K562 (cell line): ENCODE results near the gene PSMB11. TPM values are rescaled to one million over a fixed set of nuclear protein-coding genes. Genes with fewer than 3 reads are reported as not detected.

ENCODE experiments used
- ADNP ChIP-seq: fragments of 200-800 bp; sonication (Bioruptor generic); IDR thresholded peaks from 2 replicates; pipeline ENCODE4 v1.6.1; 2016; ENCODE audit warnings: missing genetic modification characterization, missing compliant biosample characterization
- ARID2 ChIP-seq: fragments of 450-650 bp; IDR thresholded peaks from 2 replicates; pipeline ENCODE4 v1.6.1; 2017; ENCODE audit warnings: antibody characterized with exemption, mild to moderate bottlenecking
- ARNT ChIP-seq, 2 experiments: fragments of 450-650 bp; IDR thresholded peaks; 2 replicates each; pipeline ENCODE4 v1.6.1; 2016; ENCODE audit warnings: mild to moderate bottlenecking in 1 of 2
- CTCF ChIP-seq, 3 experiments: IDR thresholded peaks in 2 of 3; conservative IDR thresholded peaks in 1 of 3; 2 replicates each; pipeline ENCODE4 v1.5.1; 2011 to 2012; ENCODE audit warnings: low read length in 3 of 3, mild to moderate bottlenecking in 3 of 3, control low read depth in 2 of 3, improper control_type of control experiment in 1 of 3, inconsistent platforms in 1 of 3, low read depth in 1 of 3, mixed read lengths in 1 of 3, moderate library complexity in 1 of 3; ENCODE audit not compliant: insufficient read depth in 2 of 3
- HDAC8 ChIP-seq: fragments of 450-650 bp; IDR thresholded peaks from 2 replicates; pipeline ENCODE4 v1.6.1; 2016; ENCODE audit warnings: mild to moderate bottlenecking, missing genetic modification characterization, moderate library complexity, missing compliant biosample characterization
- ILF3 ChIP-seq: fragments of 450-650 bp; IDR thresholded peaks from 2 replicates; pipeline ENCODE4 v1.6.1; 2018; ENCODE audit warnings: antibody characterized with exemption, mild to moderate bottlenecking, moderate library complexity, borderline replicate concordance
- LEF1 ChIP-seq: fragments of 450-650 bp; IDR thresholded peaks from 2 replicates; pipeline ENCODE4 v1.6.1; 2016; ENCODE audit warnings: mild to moderate bottlenecking
- MCM3 ChIP-seq: fragments of 450-650 bp; IDR thresholded peaks from 2 replicates; pipeline ENCODE4 v1.6.1; 2016
- NCOA2 ChIP-seq, 2 experiments: fragments of 450-650 bp; IDR thresholded peaks; 2 replicates each; pipeline ENCODE4 v1.6.1; 2018; ENCODE audit warnings: mild to moderate bottlenecking in 2 of 2, moderate library complexity in 1 of 2; ENCODE audit not compliant: partially characterized antibody in 2 of 2
- RCOR1 ChIP-seq, 2 experiments: IDR thresholded peaks; 2 replicates each; pipeline ENCODE4 v1.6.1; 2012; ENCODE audit warnings: low read depth in 2 of 2, low read length in 2 of 2, borderline replicate concordance in 1 of 2, improper control_type of control experiment in 1 of 2
- SP1 ChIP-seq: sonication (generic); formaldehyde crosslinking; IDR thresholded peaks from 2 replicates; pipeline ENCODE4 v1.8.1; 2022; ENCODE audit warnings: mild to moderate bottlenecking, missing genetic modification reagents
- SPI1 ChIP-seq: IDR thresholded peaks from 2 replicates; pipeline ENCODE4 v1.6.1; 2011; ENCODE audit warnings: low read depth, low read length, control low read depth, borderline replicate concordance
- ZHX1 ChIP-seq: fragments of 150-350 bp; conservative IDR thresholded peaks from 2 replicates; pipeline ENCODE4 v1.6.1; 2014; ENCODE audit warnings: low read length
- ZNF140 ChIP-seq: fragments of 250-450 bp; sonication (Bioruptor Pico); IDR thresholded peaks from 2 replicates; pipeline ENCODE4 v1.8.0; 2021; ENCODE audit warnings: moderate library complexity, mild to moderate bottlenecking, inconsistent platforms
- ZNF561 ChIP-seq: fragments of 450-650 bp; formaldehyde crosslinking; conservative IDR thresholded peaks from 2 replicates; pipeline ENCODE4 v1.4.0; 2020; ENCODE audit warnings: mild to moderate bottlenecking, moderate library complexity
- ZNF592 ChIP-seq: fragments of 450-650 bp; IDR thresholded peaks from 2 replicates; pipeline ENCODE4 v1.6.1; 2017; ENCODE audit warnings: antibody characterized with exemption, mild to moderate bottlenecking
- polyA plus RNA-seq, 8 experiments: library from polyadenylated mRNA; depleted of rRNA in 4 of 8; stranded (reverse) in 5 of 8; unstranded in 3 of 8; fragments of >200 nt; fragmentation: Nextera tagmentation in 2 of 8; fragmentation: Illumina TruSeq in 1 of 8; extraction: Ambion mirVana in 2 of 8; extraction: Trizol in 1 of 8; gene quantifications; 2 replicates each; pipeline versions ENCODE4 v1.2.1 to v1.2.3, GENCODE V29; 2011 to 2014; ENCODE audit warnings: inconsistent platforms in 1 of 8, missing spikeins in 1 of 8
- total RNA-seq, 7 experiments: library from RNA; depleted of rRNA in 6 of 7; stranded (reverse); fragments of >200 nt in 6 of 7; fragmentation: Illumina TruSeq in 2 of 7; extraction: Trizol in 2 of 7; gene quantifications; 2 replicates each; pipeline versions ENCODE4 v1.2.1 to v1.2.3, GENCODE V29; 2011 to 2021; ENCODE audit warnings: low replicate concordance in 1 of 7
- TF ChIP-seq, protein P1 (sequence below): fragments of 250-450 bp; sonication (Bioruptor Pico); IDR thresholded peaks from 2 replicates; pipeline ENCODE4 v1.8.0; 2021; ENCODE audit warnings: moderate library complexity, mild to moderate bottlenecking, inconsistent platforms
- TF ChIP-seq, protein P2 (sequence below): sonication (generic); formaldehyde crosslinking; IDR thresholded peaks from 2 replicates; pipeline ENCODE4 v1.5.0; 2020; ENCODE audit warnings: missing genetic modification reagents

PSMB11 gene
- total and polyA plus RNA-seq, 9 of the 15 experiments (the other 6 are each of a cell fraction or from before 2014, with no cell fraction given), result not detected

- TF ChIP-seq RCOR1 (IDR thresholded peaks at IDR 0.05; ENCODE audit: borderline replicate concordance in 1 of 2, low read depth in 2 of 2, low read length in 2 of 2) (peak in 1 of 2 experiments; percentile 72; a peak in 1 of 4 replicates), LEF1 (no peak), ARID2 (peak; percentile 62; the same call in 1 of the 2 replicates), MCM3 (no peak), ZHX1 (0 out of 2 replicates have a peak, but pooled peaks have one; percentile 25), ZNF592 (peak; percentile 91), ZNF140 (CRISPR knock-in tag) (no peak), ARNT (IDR thresholded peaks at IDR 0.05) (peak in 1 of 2 experiments; percentile 67; a peak in 1 of 4 replicates), HDAC8 (tag) (no peak), SP1 (0 out of 2 replicates have a peak, but pooled peaks have one; percentile 44), SPI1 (no peak), ADNP (tag) (no peak), NCOA2 (IDR thresholded peaks at IDR 0.05; ENCODE audit: partially characterized antibody in 2 of 2) (peak in 1 of 2 experiments; percentile 26), ILF3 (no peak), ZNF561 (CRISPR knock-in tag) (no peak), CTCF (IDR thresholded peaks at IDR 0.05 in 2 of 3, conservative IDR thresholded peaks at IDR 0.05 in 1 of 3; ENCODE audit: insufficient read depth in 2 of 3, low read depth in 1 of 3, low read length in 3 of 3) (peak; percentile 99 to 100 (median 100))
- TF ChIP-seq, protein P1, sequence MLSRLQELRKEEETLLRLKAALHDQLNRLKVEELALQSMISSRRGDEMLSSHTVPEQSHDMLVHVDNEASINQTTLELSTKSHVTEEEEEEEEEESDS (CRISPR knock-in tag), result no peak
- TF ChIP-seq, protein P2, sequence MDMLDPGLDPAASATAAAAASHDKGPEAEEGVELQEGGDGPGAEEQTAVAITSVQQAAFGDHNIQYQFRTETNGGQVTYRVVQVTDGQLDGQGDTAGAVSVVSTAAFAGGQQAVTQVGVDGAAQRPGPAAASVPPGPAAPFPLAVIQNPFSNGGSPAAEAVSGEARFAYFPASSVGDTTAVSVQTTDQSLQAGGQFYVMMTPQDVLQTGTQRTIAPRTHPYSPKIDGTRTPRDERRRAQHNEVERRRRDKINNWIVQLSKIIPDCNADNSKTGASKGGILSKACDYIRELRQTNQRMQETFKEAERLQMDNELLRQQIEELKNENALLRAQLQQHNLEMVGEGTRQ (CRISPR knock-in tag), result no peak
Measured at GRCh38 chr14:23068789-23069412, 26.9 kb downstream of the PSMB11 start (continued).
